Activated gamma-delta T cell treated with anti-CD3 and anti-CD28 coated beads, Interleukin-2, amount 50 U/mL, for 16 hours (primary cell): ENCODE data around the gene MS4A7.

Source experiments
- DNase-seq: peaks from one replicate; pipeline ENCODE4 v3.0.0-alpha.2; 2020; ENCODE audit warnings: low read depth

The MS4A7 gene

DNA sequence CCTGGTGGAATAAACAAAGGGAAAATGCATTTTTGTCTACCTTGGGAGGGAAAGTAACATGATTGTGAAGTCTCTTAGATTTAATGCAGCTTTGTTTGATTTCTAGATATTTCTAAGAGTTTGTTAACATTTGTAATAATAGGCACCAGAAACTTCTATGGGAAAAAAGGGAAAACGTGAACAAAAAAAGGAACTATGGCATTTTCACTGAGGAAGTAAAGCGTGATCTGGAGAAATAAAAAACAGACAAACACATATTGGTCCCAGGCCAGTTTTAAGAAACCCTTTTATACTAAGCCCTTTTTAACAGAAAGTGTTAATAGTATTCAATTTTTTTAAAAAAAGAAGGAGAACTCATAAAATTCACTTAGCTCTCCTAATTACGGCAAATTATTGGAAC is 6.9 kb upstream of the MS4A7 start:
- DNase-seq, result no peak

DNA sequence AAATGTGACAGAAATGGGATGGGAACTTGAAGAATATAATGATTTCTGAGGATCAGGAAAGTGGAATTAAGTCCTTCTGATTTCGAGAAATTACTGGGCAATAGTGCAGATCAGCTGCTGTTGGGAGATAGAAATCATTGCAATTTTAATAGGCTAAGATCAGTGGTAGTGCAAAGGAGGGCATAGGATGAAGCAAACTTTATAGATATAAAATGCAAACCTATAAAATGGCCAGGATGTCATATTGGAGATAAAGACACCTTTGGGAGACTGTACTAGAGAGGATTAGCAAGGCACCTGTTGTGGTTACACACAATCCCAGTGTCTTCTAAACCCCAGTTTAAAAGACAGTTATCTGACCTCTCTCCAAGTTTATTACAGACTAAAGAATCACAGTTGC is 6.5 kb upstream of the MS4A7 start:
- DNase-seq, result no peak

DNA sequence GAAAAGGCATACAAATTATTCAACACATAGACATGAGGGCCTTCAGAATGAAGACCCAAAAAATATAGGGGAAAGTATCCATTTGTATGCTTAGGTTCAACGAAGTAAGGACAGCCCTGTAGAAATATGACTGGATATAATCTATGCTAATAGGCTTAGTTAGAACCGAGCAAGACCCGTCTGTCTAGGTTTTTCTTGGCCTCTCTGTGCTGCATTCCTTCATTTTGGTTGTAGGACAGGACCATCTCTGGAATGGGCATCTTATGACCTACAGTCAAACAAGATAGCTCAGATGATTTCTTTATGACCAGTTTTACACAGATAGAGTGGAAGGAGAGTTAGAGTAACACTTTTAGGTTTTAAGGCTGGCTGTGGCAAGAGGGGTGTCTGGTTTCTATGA is 5.6 kb upstream of the MS4A7 start:
- DNase-seq, result no peak

DNA sequence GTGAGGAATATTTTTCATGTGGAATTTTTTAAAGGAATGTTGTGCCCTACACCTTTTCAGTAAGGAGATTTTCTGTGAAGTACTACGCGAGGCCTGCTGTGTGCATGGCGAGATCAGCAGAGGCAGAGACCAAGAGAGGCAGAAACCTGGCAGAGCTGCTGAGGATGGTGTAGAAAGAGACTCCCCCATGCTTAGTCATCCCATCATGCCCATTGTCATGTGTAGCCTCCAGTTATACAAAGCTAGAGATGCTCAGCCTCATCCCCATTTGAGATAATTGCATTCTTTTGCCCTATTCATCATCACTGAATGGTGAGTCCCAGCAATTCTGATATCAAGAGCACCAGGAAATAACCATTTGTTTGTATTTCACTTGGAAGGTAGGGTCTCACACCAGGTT is 3.0 kb upstream of the MS4A7 start:
- no peak for DNase-seq

DNA sequence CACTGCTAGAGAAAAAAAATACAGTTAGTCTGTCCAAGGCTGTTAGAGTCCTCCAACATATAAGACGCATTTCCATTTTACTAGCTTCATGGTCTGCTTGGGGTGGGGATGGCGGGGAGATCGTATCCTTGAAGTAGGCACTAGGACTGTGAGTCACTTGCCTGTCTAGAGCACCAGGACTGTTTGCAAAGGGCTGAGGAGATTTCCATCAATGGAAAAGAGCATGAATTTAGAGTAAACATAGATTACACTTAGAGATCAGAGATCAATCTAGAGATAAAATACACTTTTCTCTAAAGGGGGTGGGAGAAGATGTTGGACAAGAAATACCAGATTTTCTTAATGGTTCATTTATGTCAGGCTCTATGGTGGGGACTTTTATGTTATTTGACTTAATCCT is 1.7 kb upstream of the MS4A7 start:
- DNase-seq, result no peak

DNA sequence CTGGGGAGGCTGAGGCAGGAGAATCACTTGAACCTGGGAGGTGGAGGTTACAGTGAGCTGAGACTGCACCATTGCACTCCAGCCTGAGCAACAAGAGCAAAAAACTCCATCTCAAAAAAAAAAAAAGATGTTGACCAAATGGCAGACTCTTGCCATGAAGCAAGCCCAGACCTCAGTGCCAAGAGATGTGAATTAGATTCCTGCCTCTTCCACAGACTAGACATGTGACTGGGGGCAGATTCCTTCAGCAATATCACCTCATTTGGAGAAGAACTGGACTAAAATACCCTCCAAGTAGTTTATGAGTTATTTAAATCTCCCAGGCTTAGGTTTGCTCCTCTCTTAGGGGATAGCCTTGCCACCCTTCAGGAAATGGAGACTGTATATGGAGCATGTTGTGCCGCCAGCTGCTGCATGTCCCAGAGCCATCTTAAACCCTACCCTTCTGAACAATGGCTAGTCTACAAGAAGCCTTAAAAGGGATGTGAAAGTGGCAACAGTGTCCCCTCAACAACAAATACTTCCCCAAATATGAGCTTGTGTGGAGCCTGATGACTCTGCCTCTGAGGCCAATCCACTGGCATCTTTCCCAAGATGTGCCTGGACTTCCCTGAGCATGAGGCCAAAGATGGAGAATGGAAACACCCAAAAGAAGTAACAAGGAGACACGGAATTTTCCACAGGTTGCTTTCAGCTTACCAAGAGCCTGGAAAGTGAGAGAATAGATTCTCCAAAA is 763 bp upstream of the MS4A7 start:
- DNase-seq, result no peak

DNA sequence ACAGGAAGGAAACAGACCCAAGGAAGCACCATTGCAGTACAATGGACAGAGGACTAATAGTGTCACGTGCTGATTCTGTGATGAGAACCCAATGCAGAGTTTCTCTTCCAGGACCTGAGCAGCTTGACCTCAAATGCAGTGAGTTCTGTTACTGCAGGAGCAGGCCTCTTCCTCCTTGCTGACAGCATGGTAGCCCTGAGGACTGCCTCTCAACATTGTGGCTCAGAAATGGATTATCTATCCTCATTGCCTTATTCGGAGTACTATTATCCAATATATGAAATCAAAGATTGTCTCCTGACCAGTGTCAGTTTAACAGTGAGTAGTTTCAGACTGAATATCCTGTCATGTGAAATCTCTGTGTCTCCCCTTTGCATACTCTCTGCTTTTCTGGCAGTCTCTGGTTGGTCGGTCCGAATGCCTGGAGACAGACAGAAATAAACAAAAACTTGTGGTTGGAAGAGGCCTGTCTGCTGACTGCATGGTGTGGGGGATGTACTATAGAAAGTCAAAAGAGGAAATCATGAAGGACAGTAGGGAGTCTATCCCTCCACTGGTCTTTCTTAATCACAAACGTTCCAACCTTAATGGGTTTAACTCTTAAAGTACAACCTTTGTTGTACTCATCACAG is 11.1 kb downstream of the MS4A7 start:
- DNase-seq, result no peak

DNA sequence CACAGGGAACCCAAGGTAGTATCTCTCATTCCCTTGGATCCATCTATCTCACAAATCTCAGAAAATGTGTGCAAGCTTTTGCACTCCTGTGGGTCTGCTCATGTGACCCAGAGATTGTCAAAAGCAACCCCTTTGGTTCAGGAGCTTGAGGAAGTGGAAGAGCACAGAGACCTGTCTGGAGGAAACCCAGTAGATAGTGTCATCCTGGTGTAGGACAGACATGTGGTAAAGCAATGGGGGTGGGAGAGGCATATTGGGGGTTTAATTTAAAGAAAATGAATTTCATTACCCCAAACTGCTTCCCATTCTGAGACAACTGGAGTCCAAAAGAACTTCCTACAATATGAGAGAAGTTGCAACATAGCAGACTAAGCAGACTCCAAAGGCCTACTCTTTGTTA is 12.1 kb downstream of the MS4A7 start:
- DNase-seq, result no peak

DNA sequence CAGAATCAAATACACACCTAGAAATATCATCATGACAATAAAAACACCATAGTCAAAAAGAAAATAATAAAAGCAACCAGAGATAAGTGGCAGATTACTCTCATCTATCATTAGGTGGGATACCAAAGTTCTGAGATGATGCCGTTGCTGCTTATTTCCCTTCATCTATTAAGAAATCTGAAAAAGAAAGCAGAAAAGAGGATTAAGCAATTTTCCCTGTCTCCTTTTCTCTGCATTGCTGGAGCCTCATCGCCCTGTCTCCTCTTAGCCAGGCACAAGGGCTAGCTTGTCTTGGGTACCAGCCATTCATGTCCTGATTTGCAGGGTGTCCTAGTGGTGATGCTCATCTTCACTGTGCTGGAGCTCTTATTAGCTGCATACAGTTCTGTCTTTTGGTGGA is 14.0 kb downstream of the MS4A7 start:
- DNase-seq, result no peak

DNA sequence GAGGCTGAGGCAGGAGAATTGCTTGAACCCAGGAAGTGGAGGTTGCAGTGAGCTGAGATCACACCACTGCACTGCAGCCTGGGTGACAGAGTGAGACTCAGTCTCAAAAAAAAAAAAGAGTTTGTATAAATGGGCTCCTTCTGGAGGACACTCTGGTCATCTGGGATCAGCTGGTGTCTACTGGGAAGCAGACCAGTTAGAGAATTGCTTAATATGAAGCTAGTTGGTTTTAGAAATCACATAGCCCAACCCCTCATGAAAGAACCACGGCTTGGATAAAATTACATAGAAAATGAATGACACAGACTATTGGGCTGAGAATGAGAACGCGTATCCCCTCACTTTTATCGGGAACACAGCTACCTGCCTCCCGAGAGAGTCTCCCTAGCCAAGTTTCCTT is 14.7 kb downstream of the MS4A7 start:
- no peak for DNase-seq

DNA sequence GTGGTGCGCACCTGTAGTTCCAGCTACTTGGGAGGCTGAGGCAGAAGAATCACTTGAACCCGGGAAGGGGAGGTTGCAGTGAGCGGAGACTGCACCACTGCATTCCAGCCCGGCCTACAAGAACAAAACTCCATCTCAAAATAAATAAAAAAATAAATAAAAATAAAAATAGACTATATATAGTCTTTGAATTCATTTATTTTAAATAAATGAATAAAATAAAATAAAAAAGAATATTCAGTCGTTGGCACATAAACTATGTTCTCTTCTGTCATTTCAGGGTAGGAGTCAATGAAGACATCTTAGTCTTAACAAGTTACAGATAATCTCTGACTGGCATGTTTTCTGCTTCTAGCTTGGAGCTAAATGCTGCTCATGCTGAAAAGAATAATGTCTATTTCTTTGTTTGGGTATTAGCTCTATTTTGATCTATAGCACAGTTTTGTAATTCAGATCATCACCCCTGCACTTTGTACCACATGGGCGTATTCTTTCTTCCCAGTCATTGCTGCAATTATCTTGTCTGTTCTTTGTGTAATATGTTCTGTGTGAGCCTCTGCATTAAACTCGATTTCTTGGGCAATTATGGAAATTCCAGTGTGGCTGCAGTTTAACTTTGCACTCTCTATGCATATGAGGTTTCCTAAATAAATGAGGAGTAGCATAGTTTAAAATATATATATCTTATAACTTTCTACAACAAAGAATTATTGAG is 16.5 kb downstream of the MS4A7 start:
- DNase-seq, result no peak

DNA sequence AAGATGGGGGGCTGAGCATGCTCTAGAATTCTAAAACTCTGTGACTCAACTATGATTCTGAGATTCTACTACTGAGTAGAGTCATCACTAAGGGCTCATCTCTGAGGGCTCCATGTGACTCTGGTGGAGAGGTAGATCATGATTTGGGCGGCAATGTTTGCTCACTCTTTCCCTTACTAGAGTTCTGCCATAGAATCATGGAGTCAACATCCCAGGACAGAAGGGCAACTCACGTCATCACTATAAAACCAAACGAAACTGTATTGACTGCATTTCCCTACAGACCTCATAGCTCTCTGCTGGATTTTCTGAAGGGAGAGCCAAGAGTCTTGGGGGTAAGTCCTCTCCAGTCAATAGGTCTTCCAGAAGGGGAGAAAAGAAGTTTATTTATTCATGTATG is 18.1 kb downstream of the MS4A7 start, which contains the start of gene MS4A14:
Gene MS4A14 (plus strand): TSS at position 78 of the 400 bp plus-strand sequence. CDS start 120 bp downstream, at position 198.
- DNase-seq, result no peak

DNA sequence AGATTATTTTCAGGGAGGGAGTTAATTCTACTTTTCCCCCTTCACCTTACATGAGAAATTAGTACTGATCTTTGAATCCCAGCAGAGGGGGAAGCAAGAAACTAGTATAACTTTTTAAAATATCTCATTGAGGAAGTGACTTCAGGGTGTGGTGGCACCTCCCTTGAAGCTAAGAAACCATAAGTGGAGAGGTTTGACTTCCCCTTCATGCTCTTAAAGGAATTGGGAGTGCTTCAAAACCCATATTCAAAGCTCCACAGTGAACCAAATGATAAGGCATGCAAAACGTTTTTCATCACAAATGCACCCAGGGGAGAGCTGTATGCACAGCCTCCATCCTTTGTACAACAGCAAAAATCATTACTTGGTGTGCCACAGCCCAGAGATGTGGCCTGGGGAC is 18.5 kb downstream of the MS4A7 start:
- no peak for DNase-seq

DNA sequence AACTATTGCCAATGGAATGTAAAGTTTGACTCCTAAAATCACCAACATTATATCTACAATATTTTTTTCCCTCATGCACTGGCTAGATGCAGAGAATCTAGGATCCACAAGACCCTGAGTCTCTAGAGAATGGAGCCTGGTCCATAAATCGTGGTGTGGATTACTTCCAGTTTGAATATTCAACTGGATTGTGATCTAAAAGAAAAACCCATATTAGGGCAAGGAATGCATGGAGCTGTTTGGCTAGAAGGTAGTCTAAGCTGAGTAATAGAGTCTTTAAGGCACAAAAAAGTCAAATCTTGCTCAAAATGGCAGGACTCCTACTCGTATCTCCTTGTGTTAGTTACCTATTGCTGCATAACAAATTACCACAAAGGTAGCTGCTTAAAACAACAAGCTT is 41.7 kb downstream of the MS4A7 start:
- no peak for DNase-seq

DNA sequence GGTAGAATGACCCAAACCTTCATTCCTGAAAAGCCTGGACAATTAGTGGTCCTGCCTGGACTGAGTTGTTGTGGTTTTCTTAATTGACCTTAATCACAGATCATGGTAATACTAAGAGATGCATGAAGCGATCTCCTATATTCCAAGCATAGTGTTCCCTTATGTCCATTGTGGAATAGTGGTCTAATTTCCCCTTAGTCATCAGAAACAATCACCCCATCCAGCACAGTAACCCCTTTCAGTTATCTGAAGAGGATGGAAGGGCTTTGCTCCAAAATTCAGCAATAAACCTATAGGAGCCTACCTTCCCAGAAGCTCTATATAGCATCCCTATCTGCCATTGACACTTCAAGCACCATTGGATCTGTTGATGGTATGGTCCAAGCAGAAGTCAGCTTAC is 44.3 kb downstream of the MS4A7 start:
- DNase-seq, result no peak

DNA sequence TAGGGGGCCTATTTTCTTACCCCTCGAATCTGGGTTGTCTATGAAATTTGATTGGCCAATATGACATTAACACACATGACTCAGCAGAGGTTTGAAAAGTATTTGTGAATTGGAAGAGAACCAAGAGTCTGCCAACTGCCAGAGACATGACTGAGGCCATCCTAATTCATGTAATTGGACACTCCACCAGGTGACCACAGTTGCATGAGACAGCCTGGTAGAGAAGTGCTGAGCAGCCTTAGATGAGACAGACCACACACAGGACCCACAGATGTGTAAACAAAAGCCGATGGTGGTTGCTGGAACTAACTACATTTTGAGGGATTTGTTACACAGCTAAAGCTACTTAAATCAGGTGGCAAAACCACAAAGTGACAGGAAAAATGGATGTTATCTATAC is 50.2 kb downstream of the MS4A7 start:
- DNase-seq, result no peak

DNA sequence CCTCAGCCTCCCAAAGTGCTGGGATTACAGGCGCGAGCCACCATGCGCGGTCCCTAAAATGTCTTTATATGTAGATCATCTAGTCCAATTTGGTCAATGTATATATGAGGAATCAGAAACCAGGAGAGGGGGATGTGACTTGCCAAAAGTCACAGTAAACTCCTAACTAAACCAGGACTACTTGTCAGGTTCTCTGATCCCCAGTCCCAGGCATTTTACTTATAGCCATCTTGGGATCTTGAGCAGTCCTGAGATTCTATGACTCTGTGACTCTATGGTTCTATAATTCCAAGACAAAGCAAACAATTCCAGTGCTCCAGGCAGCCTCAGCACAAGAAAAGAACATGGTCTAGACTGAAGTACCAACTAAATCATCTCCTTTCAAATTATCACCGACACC is 50.9 kb downstream of the MS4A7 start, which contains the start of gene MS4A5:
Gene MS4A5 (plus strand): TSS at position 301 of the 400 bp plus-strand sequence. CDS start 103 bp downstream, outside the sequence.
- no peak for DNase-seq

DNA sequence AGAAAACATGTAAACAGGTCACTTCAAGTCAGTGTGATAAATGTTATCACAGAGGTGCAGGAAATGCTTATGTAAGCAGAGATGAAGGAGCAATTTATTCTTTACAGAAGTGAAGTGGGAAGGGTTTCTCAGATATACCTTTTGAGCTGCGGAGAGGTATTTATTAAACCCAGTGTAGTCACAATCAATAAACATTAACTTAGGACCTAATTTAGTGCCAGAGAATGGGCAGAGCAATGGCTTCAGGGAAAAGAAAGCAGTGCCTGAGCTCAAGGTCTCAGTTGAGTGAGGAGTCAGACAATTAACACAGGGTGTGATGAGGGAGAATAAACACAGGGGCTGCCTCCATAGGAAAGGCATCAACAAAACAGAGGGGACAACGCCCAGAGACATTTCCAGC is 52.9 kb downstream of the MS4A7 start:
- no peak for DNase-seq

DNA sequence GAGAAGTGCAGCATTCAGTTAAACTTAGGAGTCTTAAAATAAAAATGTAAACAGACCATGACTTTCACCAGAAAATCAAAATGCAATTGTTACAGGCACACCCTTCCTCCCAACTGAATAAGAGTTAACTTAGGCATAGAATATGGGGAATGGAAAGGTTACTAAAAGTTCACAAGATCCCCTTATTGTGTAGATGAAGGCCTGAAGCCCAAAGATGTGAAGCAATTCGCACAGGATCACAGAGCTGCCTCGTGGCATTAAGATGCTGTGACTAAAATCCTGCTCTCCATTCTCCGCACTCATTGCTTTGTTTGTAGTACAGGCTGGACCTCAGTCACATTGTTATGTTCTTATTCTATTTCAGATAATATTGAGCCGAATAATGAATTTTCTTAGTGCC is 55.1 kb downstream of the MS4A7 start:
- no peak for DNase-seq
